Sigmoid colon (tissue), 7 donors: ENCODE measurements around the gene PYGB. TPM values are rescaled to one million over a fixed set of nuclear protein-coding genes. Genes with fewer than 3 reads are reported as not detected.
"Not testable (repeated sequence)": the region's sequence is repeated elsewhere in the genome, so short reads cannot be mapped to it uniquely, and the experiment has no call there.

Experiments used
- DNase-seq: peaks from one replicate; pipeline ENCODE4 v3.0.0-alpha.2; 2019
- H3K27ac ChIP-seq, 4 donors: fragments of 200-600 bp; sonication (generic); one replicate each; pipeline ENCODE4 v1.5.1; 2016 to 2019; ENCODE audit warnings: mild to moderate bottlenecking in 1 of 4
- H3K27me3 ChIP-seq, 3 donors: fragments of 200-600 bp; sonication (generic); one replicate each; pipeline ENCODE4 v1.5.1; 2019; ENCODE audit warnings: mild to moderate bottlenecking in 1 of 3
- H3K36me3 ChIP-seq, 4 donors: fragments of 200-600 bp; sonication (generic); one replicate each; pipeline ENCODE4 v1.5.1; 2016 to 2019
- H3K4me1 ChIP-seq, 4 donors: fragments of 200-600 bp; sonication (generic); one replicate each; pipeline ENCODE4 v1.5.1; 2017 to 2019
- H3K4me3 ChIP-seq, 4 donors: fragments of 200-600 bp; sonication (generic); one replicate each; pipeline ENCODE4 v1.5.1; 2017 to 2019; ENCODE audit warnings: mild to moderate bottlenecking in 2 of 4, moderate library complexity in 1 of 4
- H3K9me3 ChIP-seq, 4 donors: fragments of 200-600 bp in 3 of 4; sonication (generic) in 3 of 4; one replicate each; pipeline versions ENCODE4 v1.5.1 to v1.6.1; 2013 to 2019
- EP300 ChIP-seq, 4 donors: sonication (generic); formaldehyde crosslinking; IDR thresholded peaks; one replicate each; pipeline ENCODE4 v1.6.1; 2017; ENCODE audit warnings: antibody characterized with exemption in 4 of 4
- POLR2A ChIP-seq, 2 donors: fragments of 450-650 bp; IDR thresholded peaks; one replicate each; pipeline ENCODE4 v1.6.1; 2016; ENCODE audit warnings: antibody characterized with exemption in 2 of 2, mild to moderate bottlenecking in 2 of 2, moderate library complexity in 2 of 2
- POLR2AphosphoS5 ChIP-seq, 4 donors: sonication (generic); formaldehyde crosslinking; IDR thresholded peaks; one replicate each; pipeline ENCODE4 v1.6.1; 2017; ENCODE audit warnings: antibody characterized with exemption in 4 of 4
- WGBS, 2 donors: extraction: QIAGEN DNeasy Blood & Tissue Kit; methylation state at CpG; one replicate each; pipeline ENCODE4 v1.1.7; 2013; 5-methylcytosine and 5-hydroxymethylcytosine counted together
- intact Hi-C: fragments of 100-400 bp; cut with DNase I; formaldehyde crosslinking; loops from one replicate; pipeline ENCODE4 v1.15.1; 2023
- polyA plus RNA-seq, 3 donors: library from polyadenylated mRNA; stranded (reverse); fragments of 200-250 nt; gene quantifications; one replicate each; pipeline ENCODE4 v1.2.3, GENCODE V29; 2013
- total RNA-seq, 4 donors: library from RNA; depleted of rRNA; stranded (reverse); fragments of >200 nt; gene quantifications; one replicate each; pipeline ENCODE4 v1.1.0, GENCODE V29; 2016
- TF ChIP-seq, protein P1 (sequence below), 4 experiments: fragments of 450-650 bp in 3 of 4; fragments of 200-600 bp in 1 of 4; IDR thresholded peaks; one replicate each; pipeline ENCODE4 v1.5.1; 2016 to 2019; ENCODE audit warnings: antibody characterized with exemption in 4 of 4, mild to moderate bottlenecking in 3 of 4, moderate library complexity in 2 of 4
- donor health status: healthy with polysubstance abuse.
- donor health status: Bipolar disorder and iron deficiency.
- donor health status: healthy.

PYGB gene
- total and polyA plus RNA-seq, 7 donors: 45.6 to 317 (median 198) TPM

DNA sequence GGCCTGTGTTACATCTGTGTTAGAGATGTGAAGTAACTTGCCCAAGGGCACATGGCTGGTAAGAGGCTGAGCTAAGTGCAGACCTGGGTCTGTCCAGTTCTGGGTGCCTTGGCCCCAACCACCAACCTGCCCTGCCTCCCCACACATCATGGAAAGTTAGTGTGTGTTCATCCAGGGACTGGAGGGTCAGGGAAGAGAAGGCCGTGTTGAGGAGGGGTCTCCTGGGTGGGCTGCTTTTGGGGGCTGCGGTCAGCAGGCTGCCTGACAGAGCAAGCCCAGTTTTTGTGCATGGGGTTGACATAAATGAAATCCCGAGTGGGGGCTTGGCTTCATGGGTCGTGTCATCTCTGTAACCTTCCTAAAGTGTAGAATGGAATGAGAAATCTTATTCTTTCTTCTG, 10.9 kb downstream of the PYGB start:
- H3K4me1 ChIP-seq: peaks cover 0 to 58% (median 50%) of the 10 kb centered on the region in 4 donors
- H3K9me3 ChIP-seq: no peaks in the 10 kb centered on the region
- H3K27ac ChIP-seq: peak overlapping the region in 3 of 4 donors; percentile 19 to 96 (median 48)
- no peak overlapping the region for H3K4me3 ChIP-seq
- no peaks in the 10 kb centered on the region for H3K27me3 ChIP-seq
- no peak for DNase-seq
- TF ChIP-seq POLR2A (IDR thresholded peaks at IDR 0.05): no peak
- intact Hi-C loops: no loop called here
- WGBS, 2 donors: 74 to 93% methylated on average over 4 of the region's 4 CpGs
- peaks cover 0 to 38% (median 24%) of the 10 kb centered on the region in 4 donors for H3K36me3 ChIP-seq

DNA sequence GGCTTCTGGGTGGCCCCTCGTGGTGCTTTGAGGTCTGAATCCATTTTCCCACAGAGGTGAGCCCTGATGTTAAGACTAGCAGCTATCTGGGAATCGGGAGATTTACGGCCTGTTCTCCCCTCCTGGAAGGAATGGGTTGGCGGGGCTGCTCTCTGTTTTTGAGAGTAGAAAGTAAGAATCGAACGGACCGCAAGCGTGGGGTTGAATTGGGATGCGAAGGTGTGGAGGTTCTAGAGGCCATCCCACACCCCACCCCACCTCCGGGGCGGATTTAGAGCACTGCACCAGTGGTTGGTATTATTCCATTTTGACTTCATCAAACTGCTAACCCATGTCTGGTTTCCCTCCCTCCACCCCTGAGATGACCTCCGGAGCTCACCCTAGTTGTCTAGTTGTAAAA, 11.5 kb downstream of the PYGB start:
- no peaks in the 10 kb centered on the region for H3K9me3 ChIP-seq
- intact Hi-C loops: no loop called here
- H3K36me3 ChIP-seq: peaks cover 0 to 38% (median 24%) of the 10 kb centered on the region in 4 donors
- H3K27me3 ChIP-seq: no peaks in the 10 kb centered on the region
- peak; percentile 25 for DNase-seq
- no peak overlapping the region for H3K4me3 ChIP-seq
- H3K27ac ChIP-seq: no peak overlapping the region
- TF ChIP-seq POLR2A (IDR thresholded peaks at IDR 0.05) (no peak), EP300 (IDR thresholded peaks at IDR 0.05) (no peak), POLR2AphosphoS5 (IDR thresholded peaks at IDR 0.05) (no peak)
- TF ChIP-seq, protein P1, sequence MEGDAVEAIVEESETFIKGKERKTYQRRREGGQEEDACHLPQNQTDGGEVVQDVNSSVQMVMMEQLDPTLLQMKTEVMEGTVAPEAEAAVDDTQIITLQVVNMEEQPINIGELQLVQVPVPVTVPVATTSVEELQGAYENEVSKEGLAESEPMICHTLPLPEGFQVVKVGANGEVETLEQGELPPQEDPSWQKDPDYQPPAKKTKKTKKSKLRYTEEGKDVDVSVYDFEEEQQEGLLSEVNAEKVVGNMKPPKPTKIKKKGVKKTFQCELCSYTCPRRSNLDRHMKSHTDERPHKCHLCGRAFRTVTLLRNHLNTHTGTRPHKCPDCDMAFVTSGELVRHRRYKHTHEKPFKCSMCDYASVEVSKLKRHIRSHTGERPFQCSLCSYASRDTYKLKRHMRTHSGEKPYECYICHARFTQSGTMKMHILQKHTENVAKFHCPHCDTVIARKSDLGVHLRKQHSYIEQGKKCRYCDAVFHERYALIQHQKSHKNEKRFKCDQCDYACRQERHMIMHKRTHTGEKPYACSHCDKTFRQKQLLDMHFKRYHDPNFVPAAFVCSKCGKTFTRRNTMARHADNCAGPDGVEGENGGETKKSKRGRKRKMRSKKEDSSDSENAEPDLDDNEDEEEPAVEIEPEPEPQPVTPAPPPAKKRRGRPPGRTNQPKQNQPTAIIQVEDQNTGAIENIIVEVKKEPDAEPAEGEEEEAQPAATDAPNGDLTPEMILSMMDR (IDR thresholded peaks at IDR 0.05): no peak
- H3K4me1 ChIP-seq: peaks cover 0 to 52% (median 45%) of the 10 kb centered on the region in 4 donors
- 92% methylated on average over 12 of the region's 12 CpGs for WGBS, 2 donors

DNA sequence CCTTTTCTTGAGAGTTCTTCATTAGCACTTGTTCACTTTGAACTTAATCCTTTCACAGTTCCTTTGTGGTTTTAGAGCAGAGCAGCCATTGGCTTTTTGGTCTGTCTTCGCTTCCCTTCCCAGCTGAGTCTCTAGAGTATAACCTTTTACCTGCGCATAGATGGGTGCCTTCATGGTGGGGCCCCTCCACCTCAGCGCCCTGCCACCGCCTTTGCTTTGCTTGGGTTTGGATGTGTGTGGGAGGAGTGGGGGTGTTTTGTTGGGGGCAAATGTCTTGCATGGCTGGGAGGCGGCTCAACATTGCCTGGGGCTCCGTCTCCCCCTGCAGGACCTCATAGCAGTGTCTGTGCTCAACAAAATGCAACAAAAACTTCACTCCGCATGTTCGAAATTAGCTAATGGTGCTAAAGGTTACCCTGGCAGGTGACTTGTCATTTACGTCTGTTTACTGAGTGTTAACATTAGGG, 11.9 kb downstream of the PYGB start:
- 43 to 72% methylated on average over 9 of the region's 9 CpGs for WGBS, 2 donors

GRCh38 chr20:25260770-25261437, 13.0 kb downstream of the PYGB start:
- peak; percentile 25 for DNase-seq
- H3K27me3 ChIP-seq, H3K4me3 ChIP-seq, H3K9me3 ChIP-seq, H3K27ac ChIP-seq, intact Hi-C loops: not testable (repeated sequence)
- 60 to 82% methylated on average over 16 of the region's 16 CpGs for WGBS, 2 donors
- Histone ChIP-seq H3K36me3 (peaks cover 0 to 33% (median 24%) of the 10 kb centered on the region in 4 donors), H3K4me1 (peaks cover 0 to 37% (median 29%) of the 10 kb centered on the region in 4 donors)

More for the DNA sequence above, 11.9 kb downstream of the PYGB start:
- no peak overlapping the region for H3K4me3 ChIP-seq
- H3K27me3 ChIP-seq: no peaks in the 10 kb centered on the region
- no peak overlapping the region for H3K27ac ChIP-seq
- TF ChIP-seq EP300 (IDR thresholded peaks at IDR 0.05): no peak
- intact Hi-C loops: no loop called here
- H3K36me3 ChIP-seq: peaks cover 0 to 38% (median 24%) of the 10 kb centered on the region in 4 donors
- peaks cover 0 to 48% (median 40%) of the 10 kb centered on the region in 4 donors for H3K4me1 ChIP-seq
- peak; percentile 22 for DNase-seq
- H3K9me3 ChIP-seq: no peaks in the 10 kb centered on the region

DNA sequence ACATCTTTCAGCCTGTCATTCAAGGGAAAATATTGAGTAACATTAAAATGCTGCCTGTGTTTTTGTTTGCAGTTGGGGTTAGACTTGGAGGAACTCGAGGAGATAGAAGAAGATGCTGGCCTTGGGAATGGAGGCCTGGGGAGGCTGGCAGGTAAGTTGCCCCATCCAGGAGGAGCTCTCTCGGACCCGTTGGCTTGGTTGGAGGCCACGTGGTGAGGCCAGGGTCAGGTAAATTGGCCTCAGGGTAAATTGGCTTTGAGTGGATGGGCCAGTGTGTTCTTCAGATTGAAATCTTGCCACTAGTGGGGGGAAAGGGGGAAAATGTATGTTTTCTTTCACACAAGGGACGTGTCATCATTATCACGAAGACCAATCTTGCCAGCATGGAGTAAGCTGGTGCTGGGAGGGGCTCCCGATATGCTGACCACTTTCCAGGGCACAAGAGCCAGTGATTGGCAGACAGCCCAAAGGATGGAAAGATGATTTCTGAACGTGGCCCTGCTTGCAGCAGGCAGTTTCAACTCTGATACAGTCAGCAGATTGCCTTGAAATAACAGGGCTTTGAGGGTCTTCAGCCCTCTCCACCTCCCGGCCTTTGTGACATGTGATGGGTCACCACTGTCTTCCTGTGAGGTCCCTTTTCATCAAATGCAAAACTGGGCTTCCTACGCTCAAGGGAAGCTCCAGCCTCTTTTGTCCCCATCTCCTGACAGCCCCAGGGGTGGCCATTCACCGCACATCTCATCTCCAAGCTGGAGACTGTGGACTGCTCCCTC, 21.4 kb downstream of the PYGB start:
- Histone ChIP-seq H3K27ac (peak overlapping the region; percentile 15 to 62 (median 30)), H3K36me3 (peaks cover 15 to 53% (median 28%) of the 10 kb centered on the region in 4 donors), H3K4me3 (no peak overlapping the region), H3K9me3 (no peaks in the 10 kb centered on the region), H3K4me1 (peaks cover 0 to 44% (median 38%) of the 10 kb centered on the region in 4 donors), H3K27me3 (no peaks in the 10 kb centered on the region)
- intact Hi-C loops: no loop called here
- 86 to 91% methylated on average over 11 of the region's 11 CpGs for WGBS, 2 donors
- DNase-seq: peak; percentile 39
- no peak for TF ChIP-seq EP300 (IDR thresholded peaks at IDR 0.05)
- no peak for TF ChIP-seq POLR2AphosphoS5 (IDR thresholded peaks at IDR 0.05)
- TF ChIP-seq, protein P1 (IDR thresholded peaks at IDR 0.05): no peak
- TF ChIP-seq POLR2A (IDR thresholded peaks at IDR 0.05): no peak

- peak; percentile 57 for DNase-seq
- Histone ChIP-seq H3K4me3 (no peak overlapping the region), H3K36me3 (peaks cover 15 to 59% (median 33%) of the 10 kb centered on the region in 4 donors), H3K9me3 (no peaks in the 10 kb centered on the region), H3K4me1 (peaks cover 0 to 49% (median 43%) of the 10 kb centered on the region in 4 donors), H3K27ac (peak overlapping the region in 3 of 4 donors; percentile 15 to 62 (median 34)), H3K27me3 (no peaks in the 10 kb centered on the region)
- WGBS, 2 donors: 95 to 98% methylated on average over 6 of the region's 6 CpGs
- intact Hi-C loops: no loop called here
- TF ChIP-seq POLR2A (IDR thresholded peaks at IDR 0.05) (no peak), POLR2AphosphoS5 (IDR thresholded peaks at IDR 0.05) (no peak), EP300 (IDR thresholded peaks at IDR 0.05) (no peak)
- TF ChIP-seq, protein P1 (IDR thresholded peaks at IDR 0.05): no peak
Measured at GRCh38 chr20:25269833-25270170, 21.9 kb downstream of the PYGB start.
